Osteocyte (in vitro differentiated cells): ENCODE results near the gene NEAT1. TPM values are rescaled to one million over a fixed set of nuclear protein-coding genes. Genes with fewer than 3 reads are reported as not detected.

Experiments
- DNase-seq: peaks from one replicate; pipeline ENCODE4 v3.0.0; 2021; ENCODE audit warnings: mixed read lengths; ENCODE audit not compliant: unreplicated experiment; ENCODE audit errors: extremely low spot score
- H3K27ac Mint-ChIP-seq: one replicate; pipeline ENCODE4 v1.8.0; 2021; ENCODE audit warnings: mild to moderate bottlenecking, mixed read lengths; ENCODE audit not compliant: unreplicated experiment
- H3K27me3 Mint-ChIP-seq: one replicate; pipeline ENCODE4 v1.8.0; 2021; ENCODE audit warnings: mixed read lengths; ENCODE audit not compliant: unreplicated experiment
- H3K36me3 Mint-ChIP-seq: one replicate; pipeline ENCODE4 v1.8.0; 2021; ENCODE audit warnings: mixed read lengths; ENCODE audit not compliant: unreplicated experiment
- H3K4me1 Mint-ChIP-seq: one replicate; pipeline ENCODE4 v1.8.0; 2021; ENCODE audit warnings: mixed read lengths; ENCODE audit not compliant: unreplicated experiment
- H3K4me3 Mint-ChIP-seq: one replicate; pipeline ENCODE4 v1.8.0; 2021; ENCODE audit warnings: mild to moderate bottlenecking, moderate library complexity, mixed read lengths; ENCODE audit not compliant: unreplicated experiment
- H3K9me3 Mint-ChIP-seq: one replicate; pipeline ENCODE4 v1.8.0; 2021; ENCODE audit warnings: mixed read lengths; ENCODE audit not compliant: unreplicated experiment
- total RNA-seq: library from RNA; stranded (reverse); gene quantifications from 2 replicates; pipeline ENCODE4 v1.2.1, GENCODE V29; 2021
- TF ChIP-seq, protein P1 (sequence below): fragments of 200-600 bp; sonication (generic); IDR thresholded peaks from 2 replicates; pipeline ENCODE4 v1.5.0; 2021; ENCODE audit warnings: antibody characterized with exemption, mild to moderate bottlenecking, moderate library complexity

NEAT1 gene
- total RNA-seq, 1 donor from 2014 or later: 534 TPM

DNA sequence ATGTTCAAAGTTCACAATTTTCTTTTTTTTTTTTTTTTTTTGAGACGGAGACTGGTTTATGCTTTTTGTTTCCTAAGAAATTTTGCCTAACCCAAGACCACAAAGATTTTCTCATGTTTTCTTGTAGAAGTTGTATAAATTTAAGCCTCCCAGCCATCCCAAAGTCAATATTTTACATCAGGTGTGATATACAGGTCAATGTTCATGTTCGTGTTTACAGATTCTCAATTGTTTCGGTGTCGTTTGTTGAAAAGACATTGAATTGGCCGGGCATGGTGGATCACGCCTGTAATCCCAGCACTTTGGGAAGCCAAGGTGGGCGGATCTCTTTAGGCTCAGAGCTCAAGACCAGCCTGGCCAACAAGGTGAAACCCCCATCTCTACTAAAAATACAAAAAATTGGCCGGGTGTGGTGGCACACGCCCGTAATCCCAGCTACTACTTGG lies 20.8 kb upstream of the NEAT1 start:
- TF ChIP-seq, protein P1, sequence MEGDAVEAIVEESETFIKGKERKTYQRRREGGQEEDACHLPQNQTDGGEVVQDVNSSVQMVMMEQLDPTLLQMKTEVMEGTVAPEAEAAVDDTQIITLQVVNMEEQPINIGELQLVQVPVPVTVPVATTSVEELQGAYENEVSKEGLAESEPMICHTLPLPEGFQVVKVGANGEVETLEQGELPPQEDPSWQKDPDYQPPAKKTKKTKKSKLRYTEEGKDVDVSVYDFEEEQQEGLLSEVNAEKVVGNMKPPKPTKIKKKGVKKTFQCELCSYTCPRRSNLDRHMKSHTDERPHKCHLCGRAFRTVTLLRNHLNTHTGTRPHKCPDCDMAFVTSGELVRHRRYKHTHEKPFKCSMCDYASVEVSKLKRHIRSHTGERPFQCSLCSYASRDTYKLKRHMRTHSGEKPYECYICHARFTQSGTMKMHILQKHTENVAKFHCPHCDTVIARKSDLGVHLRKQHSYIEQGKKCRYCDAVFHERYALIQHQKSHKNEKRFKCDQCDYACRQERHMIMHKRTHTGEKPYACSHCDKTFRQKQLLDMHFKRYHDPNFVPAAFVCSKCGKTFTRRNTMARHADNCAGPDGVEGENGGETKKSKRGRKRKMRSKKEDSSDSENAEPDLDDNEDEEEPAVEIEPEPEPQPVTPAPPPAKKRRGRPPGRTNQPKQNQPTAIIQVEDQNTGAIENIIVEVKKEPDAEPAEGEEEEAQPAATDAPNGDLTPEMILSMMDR: no peak
- Mint-ChIP-seq H3K27ac (peak overlapping the region; percentile 41), H3K4me1 (peaks cover 1% of the 10 kb centered on the region), H3K9me3 (no peaks in the 10 kb centered on the region), H3K27me3 (no peaks in the 10 kb centered on the region), H3K36me3 (peaks cover 40% of the 10 kb centered on the region), H3K4me3 (no peak overlapping the region)
- DNase-seq: no peak

DNA sequence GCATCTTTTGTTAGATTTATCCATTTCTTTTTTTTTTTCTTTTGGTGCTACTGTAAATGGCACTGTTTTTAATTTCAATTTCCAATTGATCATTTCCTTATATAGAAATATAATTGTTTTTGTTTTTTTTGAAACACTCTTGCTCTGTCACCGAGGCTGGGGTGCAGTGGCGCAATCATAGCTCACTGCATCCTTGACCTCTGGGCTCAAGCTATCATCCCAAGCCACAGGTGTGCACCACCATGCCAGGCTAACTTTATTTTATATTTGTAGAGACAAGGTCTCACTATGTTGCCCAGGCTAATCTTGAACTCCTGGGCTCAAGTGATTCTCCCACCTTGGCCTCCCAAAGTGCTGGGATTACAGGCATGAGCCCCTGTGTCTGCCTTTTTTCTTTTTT lies 19.8 kb upstream of the NEAT1 start:
- H3K4me3 Mint-ChIP-seq: no peak overlapping the region
- H3K9me3 Mint-ChIP-seq: no peaks in the 10 kb centered on the region
- no peaks in the 10 kb centered on the region for H3K27me3 Mint-ChIP-seq
- no peak for DNase-seq
- H3K36me3 Mint-ChIP-seq: peaks cover 33% of the 10 kb centered on the region
- TF ChIP-seq, protein P1: no peak
- H3K4me1 Mint-ChIP-seq: peaks cover 1% of the 10 kb centered on the region
- no peak overlapping the region for H3K27ac Mint-ChIP-seq

DNA sequence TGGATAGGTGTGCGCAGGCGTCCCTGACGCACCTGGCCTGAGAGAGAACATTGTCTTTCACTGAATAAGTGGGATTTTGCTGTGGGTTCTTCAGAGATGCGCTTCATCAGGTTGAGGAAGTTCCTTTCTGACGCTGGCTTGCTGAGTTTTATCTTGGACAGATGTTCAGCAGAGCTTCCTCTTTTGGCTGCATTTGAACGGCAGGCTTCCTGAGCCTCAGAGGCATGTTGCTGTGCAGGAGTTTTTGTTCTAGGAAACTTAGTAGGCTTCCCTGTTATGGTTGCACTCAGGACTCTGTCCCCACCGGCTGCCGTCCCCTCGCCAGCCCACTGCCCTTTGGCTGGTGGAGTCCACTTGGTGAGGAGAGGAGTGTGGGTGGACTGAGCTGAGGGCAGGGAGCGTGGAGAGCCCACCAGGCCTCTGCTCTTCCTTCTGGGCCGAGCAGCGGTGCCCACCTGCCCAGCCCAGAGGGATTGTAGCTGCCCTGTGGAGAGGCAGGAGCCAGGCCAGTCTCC lies 18.9 kb upstream of the NEAT1 start:
- TF ChIP-seq, protein P1: no peak
- H3K27me3 Mint-ChIP-seq: no peaks in the 10 kb centered on the region
- no peak for DNase-seq
- H3K36me3 Mint-ChIP-seq: peaks cover 31% of the 10 kb centered on the region
- no peak overlapping the region for H3K27ac Mint-ChIP-seq
- H3K4me3 Mint-ChIP-seq: no peak overlapping the region
- H3K9me3 Mint-ChIP-seq: no peaks in the 10 kb centered on the region
- H3K4me1 Mint-ChIP-seq: peaks cover 1% of the 10 kb centered on the region

DNA sequence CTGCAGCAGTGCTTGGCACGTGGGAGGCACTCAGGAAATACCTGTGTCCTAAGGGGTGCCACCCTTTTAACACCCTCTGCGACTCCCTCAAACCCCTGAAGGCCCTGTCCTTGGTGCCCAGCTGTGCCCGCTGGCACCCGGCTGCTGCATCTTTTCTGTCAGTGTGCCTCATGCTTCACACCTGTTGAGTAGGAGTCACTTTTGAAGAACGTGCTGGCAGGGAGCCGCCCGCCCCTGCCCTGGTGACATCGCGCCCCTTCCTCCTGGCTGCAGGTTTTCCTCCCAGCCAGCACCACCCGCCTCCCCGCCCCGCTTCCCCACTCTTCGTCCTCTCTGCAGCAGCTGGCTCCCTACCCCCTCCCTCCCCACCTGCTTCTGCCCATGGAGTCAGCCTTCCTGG lies 18.4 kb upstream of the NEAT1 start:
- Mint-ChIP-seq H3K27ac (no peak overlapping the region), H3K9me3 (no peaks in the 10 kb centered on the region), H3K36me3 (peaks cover 31% of the 10 kb centered on the region), H3K27me3 (no peaks in the 10 kb centered on the region), H3K4me3 (no peak overlapping the region), H3K4me1 (peaks cover 1% of the 10 kb centered on the region)
- TF ChIP-seq, protein P1: no peak
- DNase-seq: no peak

DNA sequence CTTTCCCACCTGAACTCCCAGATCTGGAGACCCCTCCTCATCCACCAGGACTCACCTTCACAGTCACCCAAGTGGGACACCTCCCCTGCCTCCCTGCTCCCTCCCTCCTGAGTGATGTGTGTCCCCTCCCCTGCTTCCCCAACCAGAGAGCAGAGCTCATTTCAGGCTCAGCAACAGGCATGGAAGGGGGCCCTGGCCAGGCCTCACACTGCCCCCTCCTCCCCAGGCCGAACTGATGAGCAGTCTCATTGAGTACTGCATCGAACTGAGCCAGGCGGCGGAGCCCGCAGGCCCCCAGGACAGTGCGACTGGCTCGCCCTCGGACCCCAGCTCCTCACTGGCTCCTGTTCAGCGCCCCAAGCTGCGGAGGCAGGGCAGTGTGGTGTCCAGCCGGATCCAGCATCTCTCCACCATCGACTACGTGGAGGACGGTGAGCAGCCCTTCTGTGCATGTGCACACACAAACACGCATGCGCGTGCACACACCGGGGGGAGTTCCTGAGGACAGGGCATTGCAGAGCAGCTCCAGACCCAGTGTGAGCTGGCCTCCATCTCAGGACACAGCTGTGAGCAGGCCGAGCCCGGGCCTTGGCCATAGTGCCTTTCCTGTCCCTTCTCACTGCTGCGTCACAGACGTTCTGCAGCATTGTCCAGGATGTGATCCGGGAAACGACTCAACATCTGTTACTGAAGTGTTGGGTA lies 17.8 kb upstream of the NEAT1 start:
- TF ChIP-seq, protein P1: no peak
- no peak overlapping the region for H3K4me3 Mint-ChIP-seq
- no peaks in the 10 kb centered on the region for H3K27me3 Mint-ChIP-seq
- H3K36me3 Mint-ChIP-seq: peaks cover 32% of the 10 kb centered on the region
- peaks cover 1% of the 10 kb centered on the region for H3K4me1 Mint-ChIP-seq
- no peak for DNase-seq
- no peak overlapping the region for H3K27ac Mint-ChIP-seq
- H3K9me3 Mint-ChIP-seq: no peaks in the 10 kb centered on the region
